GM19099 (cell line): ENCODE measurements around the gene ARHGAP6.

Experiments
- POLR2A ChIP-seq: IDR thresholded peaks from 3 replicates; pipeline ENCODE4 v1.6.1; 2011; ENCODE audit warnings: low read depth; ENCODE audit not compliant: insufficient read length; ENCODE audit errors: extremely low read depth

Gene ARHGAP6, protein sequence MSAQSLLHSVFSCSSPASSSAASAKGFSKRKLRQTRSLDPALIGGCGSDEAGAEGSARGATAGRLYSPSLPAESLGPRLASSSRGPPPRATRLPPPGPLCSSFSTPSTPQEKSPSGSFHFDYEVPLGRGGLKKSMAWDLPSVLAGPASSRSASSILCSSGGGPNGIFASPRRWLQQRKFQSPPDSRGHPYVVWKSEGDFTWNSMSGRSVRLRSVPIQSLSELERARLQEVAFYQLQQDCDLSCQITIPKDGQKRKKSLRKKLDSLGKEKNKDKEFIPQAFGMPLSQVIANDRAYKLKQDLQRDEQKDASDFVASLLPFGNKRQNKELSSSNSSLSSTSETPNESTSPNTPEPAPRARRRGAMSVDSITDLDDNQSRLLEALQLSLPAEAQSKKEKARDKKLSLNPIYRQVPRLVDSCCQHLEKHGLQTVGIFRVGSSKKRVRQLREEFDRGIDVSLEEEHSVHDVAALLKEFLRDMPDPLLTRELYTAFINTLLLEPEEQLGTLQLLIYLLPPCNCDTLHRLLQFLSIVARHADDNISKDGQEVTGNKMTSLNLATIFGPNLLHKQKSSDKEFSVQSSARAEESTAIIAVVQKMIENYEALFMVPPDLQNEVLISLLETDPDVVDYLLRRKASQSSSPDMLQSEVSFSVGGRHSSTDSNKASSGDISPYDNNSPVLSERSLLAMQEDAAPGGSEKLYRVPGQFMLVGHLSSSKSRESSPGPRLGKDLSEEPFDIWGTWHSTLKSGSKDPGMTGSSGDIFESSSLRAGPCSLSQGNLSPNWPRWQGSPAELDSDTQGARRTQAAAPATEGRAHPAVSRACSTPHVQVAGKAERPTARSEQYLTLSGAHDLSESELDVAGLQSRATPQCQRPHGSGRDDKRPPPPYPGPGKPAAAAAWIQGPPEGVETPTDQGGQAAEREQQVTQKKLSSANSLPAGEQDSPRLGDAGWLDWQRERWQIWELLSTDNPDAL (N-terminal part only)

DNA sequence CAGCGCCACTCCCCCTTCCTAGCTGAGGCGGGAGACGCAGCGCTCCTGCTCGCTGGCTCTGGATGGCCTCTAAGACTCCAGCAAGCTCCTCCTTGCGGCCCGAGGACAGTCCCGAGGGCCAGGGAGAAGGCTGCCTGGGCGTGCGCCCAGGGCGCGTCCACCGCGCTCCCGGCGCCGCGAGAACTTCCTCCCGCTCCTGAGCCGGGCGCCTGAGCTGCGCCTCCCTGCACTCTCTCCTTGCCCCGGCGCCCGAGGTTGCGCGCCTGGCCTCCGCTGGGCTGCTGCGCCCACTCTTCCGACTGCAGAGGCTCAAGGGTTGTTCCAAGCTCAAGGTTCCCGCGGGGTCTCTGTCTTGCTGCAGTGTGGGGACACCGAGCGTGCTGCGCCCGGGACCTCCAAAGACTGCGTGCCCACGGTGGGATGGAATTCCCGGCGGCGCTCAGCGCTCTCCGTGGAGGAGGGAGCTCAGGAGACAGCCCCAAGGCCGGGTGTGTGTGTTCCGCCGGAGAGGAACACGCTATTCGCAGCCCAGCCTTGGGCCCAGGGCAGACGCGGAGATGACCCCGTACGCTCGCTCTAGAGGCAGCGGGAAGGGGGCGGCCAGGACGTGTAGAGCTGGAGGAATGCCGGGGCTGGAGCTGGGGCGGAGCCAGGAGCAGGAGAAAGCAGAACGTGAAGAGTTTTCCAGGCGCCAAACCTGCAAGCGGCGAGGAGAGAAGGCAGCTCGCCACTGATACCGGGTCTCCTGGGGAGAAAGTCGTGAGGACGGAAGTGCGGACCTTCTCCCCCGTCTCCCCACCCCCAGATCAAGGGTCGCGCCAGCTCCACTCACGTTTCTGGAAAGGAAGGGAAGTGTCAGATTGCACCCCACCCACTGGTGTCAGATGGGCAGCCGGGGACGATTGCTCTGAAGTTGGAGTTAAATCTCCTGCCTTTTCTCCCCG is at the start of gene ARHGAP6:
Gene ARHGAP6, minus strand, starts transcription at position 753 of the 944 bp plus-strand sequence. CDS start 1,092 bp downstream, outside the sequence.
- no peak for TF ChIP-seq POLR2A

DNA sequence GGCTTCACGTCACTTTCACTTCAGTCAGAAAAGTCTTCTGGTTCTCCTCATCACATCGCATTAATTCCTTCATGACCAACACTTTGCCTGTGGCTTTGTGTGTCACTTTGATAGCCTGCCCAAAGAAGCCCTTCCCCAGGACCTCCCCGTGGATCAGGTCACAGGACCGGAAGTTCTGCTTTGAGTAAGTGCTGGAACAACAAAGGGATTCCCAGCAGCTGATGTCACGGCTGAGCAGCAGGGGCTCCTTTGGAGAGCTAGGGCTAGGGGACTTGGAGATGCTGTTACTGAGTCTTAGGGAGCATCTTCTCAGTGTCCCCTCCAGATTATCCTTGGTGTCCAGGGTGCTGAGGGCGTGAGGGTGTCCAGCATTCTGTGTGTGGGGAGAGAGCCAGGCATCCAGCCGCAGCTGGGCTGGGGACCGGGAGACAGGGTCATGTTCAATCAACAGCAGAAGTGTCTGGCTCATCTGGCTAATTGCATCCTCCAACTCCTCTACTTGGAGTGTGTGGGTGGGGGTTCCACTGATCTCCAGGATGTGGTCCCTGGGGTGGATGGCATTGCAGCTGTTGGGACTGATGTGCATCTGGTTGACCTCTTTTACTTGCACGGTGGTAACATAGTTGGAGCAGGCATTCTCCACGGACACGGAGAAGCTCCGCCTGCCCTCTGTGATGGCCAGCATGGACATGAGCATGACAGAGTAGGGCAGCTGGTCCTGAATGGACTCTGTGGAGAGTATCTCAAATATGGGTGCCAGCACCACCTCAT is 39.2 kb upstream of the ARHGAP6 start:
- TF ChIP-seq POLR2A: no peak

DNA sequence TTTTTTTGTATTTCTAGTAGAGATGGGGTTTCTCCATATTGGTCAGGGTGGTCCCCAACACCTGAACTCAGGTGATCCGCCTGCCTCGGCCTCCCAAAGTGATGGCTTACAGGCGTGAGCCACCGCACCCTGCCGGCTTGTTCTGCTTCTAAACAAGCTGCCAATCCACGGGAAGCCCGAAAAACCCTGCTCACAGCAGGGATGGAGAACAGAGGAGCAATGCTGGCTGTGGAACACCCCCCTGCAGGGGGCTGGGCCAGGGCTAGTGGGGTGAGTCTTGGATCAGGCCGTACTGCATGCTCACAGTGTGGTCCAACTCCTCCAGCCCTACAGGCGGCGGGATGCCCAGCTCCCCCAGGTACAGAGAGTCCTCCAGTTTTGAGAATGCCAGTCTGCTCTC is 38.1 kb upstream of the ARHGAP6 start:
- no peak for TF ChIP-seq POLR2A

- TF ChIP-seq POLR2A: no peak
Observed at GRCh38 chrX:11702965-11703631, 37.4 kb upstream of the ARHGAP6 start.

GRCh38 chrX:11702420-11702819 is 36.7 kb upstream of the ARHGAP6 start:
- no peak for TF ChIP-seq POLR2A

- TF ChIP-seq POLR2A: no peak
Observed at GRCh38 chrX:11698702-11699101, 33.0 kb upstream of the ARHGAP6 start.

- no peak for TF ChIP-seq POLR2A
Observed at GRCh38 chrX:11688201-11688600, 22.5 kb upstream of the ARHGAP6 start.

DNA sequence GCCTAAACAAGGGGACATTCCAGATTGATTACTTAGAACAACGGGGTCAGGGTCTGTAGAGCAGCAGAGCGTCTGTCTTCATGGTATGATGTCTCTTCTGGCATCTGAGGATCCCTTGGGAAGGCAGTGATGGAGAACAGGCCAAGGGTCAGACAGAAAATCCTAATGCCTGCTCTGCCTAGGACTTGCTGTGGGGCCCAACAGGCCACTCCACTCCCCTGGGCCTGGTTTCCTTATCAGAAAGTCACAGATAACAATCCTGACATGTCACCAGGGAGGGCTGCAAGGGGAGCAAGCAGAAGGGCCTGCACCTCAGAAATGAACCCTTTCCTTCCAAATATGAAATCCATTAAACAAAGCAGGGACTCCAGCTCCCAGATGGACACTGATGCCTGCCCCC is 21.4 kb upstream of the ARHGAP6 start:
- no peak for TF ChIP-seq POLR2A

GRCh38 chrX:11683057-11683456 is 17.3 kb upstream of the ARHGAP6 start:
- TF ChIP-seq POLR2A: no peak

DNA sequence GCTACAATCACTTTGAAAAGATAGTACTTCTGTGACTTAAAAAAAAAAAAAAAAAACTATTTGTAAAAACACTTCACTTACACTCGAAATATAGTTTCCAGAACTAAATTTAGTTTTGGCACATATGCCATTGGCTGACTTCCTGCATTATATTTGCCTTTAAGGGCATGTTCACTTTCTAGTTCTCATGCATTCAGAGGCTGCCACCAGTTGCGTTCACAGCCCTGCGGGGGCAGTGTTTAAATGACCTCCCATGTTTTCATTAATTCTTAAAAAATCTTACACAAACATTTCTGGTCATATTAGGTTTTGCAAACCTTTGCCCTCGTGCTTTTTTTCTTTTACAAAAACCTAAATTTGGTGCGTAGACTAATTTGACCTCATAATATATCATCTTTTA is 12.4 kb upstream of the ARHGAP6 start:
- TF ChIP-seq POLR2A: no peak

GRCh38 chrX:11672213-11672612 is 6.5 kb upstream of the ARHGAP6 start:
- TF ChIP-seq POLR2A: no peak

DNA sequence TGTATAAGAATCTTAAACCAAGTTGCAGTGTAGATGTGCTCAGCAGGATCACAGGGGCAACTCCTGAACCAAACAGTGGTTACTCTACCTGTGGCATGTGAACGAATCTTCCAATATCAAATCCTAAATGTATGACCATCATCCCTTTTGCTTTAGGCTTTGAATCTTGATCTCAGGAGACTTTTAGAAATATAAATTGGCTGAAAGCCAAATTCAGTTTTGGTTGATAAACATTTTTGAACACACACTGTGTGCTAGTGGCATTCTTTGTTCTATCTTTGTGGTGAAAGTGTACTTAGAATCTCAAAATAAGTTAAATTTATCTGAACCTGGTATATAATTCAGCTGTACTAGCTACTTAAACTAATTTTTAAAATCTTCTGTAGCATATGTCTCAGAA is 4.6 kb upstream of the ARHGAP6 start:
- TF ChIP-seq POLR2A: no peak

DNA sequence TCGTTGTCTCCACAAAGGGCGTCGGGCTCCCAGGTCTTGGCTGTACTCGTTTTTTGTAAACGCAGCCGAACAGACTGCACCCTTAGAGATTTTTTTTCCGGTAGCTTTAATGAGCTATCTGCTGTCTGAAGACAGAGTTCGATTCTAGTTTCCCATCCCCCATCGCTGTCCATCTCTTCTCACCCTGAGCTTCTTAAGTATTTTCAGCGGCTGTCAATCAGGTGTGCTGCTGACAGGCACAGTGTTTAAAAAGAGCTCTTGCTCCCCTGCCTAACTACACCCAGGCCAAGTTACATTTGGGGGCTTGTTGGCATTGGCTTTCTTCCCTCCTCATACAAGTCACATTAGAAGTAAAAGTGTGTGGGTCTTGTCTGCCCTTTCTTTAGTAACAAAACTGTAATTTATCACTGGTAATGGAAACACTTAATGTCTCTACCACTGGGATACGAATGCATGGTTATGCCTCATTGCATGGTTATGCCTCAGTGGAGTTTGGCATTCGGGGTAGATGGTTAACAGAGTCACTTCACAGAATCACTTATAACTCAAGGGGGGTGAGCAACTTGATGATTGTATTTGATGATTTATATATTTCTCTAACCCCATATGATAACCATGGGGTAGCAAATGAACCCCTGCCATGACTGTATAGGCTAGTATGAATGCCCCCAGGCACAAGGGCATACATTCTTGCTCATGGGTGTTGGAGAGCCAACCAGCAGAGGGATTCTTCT is 1.4 kb upstream of the ARHGAP6 start:
- no peak for TF ChIP-seq POLR2A

GRCh38 chrX:11666164-11666563 is 444 bp upstream of the ARHGAP6 start:
- TF ChIP-seq POLR2A: no peak
